Measurements from ENCODE around the gene PACSIN2.

DNA sequence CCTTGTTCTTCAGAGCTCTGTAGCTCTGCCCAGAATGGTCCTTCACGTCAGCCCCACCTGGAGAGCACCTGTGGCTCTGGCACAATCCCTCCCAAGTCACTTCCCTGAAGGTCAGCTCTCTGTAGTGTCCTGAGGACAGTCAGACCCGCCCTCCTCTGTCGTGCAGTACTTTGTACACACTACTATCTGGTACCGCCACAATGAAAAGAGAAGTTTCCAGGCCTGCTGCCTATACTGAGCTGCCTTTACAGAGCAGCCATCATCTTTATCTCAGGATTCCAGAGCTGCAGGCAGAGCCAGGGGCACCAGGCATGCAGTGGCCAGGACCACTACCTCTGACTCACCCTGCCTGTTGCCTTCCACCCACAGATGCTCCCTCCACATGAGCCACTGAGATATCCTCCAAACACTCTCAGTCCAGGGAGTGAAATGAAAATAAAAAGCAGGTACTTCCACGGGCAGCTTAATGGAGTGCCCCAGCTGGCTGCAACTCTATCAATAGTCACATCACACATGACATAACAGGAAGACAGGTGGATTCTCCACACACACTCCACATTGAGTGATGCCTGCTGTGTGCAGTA, 7.3 kb downstream of the PACSIN2 start:
- no peak for TF ChIP-seq GATA3 (IDR thresholded peaks at IDR 0.05; ENCODE audit: low read depth, low read length)
- no peak for TF ChIP-seq GATA2 (IDR thresholded peaks at IDR 0.05; ENCODE audit: low read depth, low read length)
